ENCODE measurements around the gene AGPS. TPM values are rescaled to one million over a fixed set of nuclear protein-coding genes. Genes with fewer than 3 reads are reported as not detected.
"Not testable (repeated sequence)": the region's sequence is repeated elsewhere in the genome, so short reads cannot be mapped to it uniquely, and the experiment has no call there.

The AGPS gene
- total RNA-seq, 2 experiments from 2014 or later: 55.7 to 58.9 TPM

GRCh38 chr2:177547772-177548171 is 155.2 kb downstream of the AGPS start:
- TF ChIP-seq, protein P1, sequence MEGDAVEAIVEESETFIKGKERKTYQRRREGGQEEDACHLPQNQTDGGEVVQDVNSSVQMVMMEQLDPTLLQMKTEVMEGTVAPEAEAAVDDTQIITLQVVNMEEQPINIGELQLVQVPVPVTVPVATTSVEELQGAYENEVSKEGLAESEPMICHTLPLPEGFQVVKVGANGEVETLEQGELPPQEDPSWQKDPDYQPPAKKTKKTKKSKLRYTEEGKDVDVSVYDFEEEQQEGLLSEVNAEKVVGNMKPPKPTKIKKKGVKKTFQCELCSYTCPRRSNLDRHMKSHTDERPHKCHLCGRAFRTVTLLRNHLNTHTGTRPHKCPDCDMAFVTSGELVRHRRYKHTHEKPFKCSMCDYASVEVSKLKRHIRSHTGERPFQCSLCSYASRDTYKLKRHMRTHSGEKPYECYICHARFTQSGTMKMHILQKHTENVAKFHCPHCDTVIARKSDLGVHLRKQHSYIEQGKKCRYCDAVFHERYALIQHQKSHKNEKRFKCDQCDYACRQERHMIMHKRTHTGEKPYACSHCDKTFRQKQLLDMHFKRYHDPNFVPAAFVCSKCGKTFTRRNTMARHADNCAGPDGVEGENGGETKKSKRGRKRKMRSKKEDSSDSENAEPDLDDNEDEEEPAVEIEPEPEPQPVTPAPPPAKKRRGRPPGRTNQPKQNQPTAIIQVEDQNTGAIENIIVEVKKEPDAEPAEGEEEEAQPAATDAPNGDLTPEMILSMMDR (IDR thresholded peaks at IDR 0.05): no peak
- intact Hi-C loops (cut with micrococcal nuclease): no loop called here
- peaks cover 3% of the 10 kb centered on the region for H3K9me3 Mint-ChIP-seq
- POLR2A ChIA-PET: interaction anchor here (0.9 kb wide), 1 partner anchor 17 kb away, joined by 4 read pairs; no protein-coding TSS in a partner anchor
- no peak overlapping the region for H3K27ac Mint-ChIP-seq
- no peak for ATAC-seq
- peaks cover 7% of the 10 kb centered on the region for H3K4me1 Mint-ChIP-seq (ENCODE audit: low read depth)
- H3K4me3 Mint-ChIP-seq: no peak overlapping the region
- CTCF ChIA-PET: no interaction called here
- H3K27me3 Mint-ChIP-seq: no peaks in the 10 kb centered on the region
- H3K36me3 Mint-ChIP-seq (ENCODE audit: low read depth): peaks cover 5% of the 10 kb centered on the region
- no peak for DNase-seq

- ATAC-seq (no peak), DNase-seq (no peak)
- ChIA-PET POLR2A (interaction anchor here (0.7 kb wide), 1 partner anchor 29 kb away, joined by 4 read pairs; no protein-coding TSS in a partner anchor), CTCF (no interaction called here)
- intact Hi-C loops (cut with micrococcal nuclease): no loop called here
- Mint-ChIP-seq H3K36me3 (ENCODE audit: low read depth) (peaks cover 5% of the 10 kb centered on the region), H3K27me3 (no peaks in the 10 kb centered on the region), H3K27ac (no peak overlapping the region), H3K9me3 (peaks cover 3% of the 10 kb centered on the region), H3K4me3 (no peak overlapping the region), H3K4me1 (ENCODE audit: low read depth) (peaks cover 13% of the 10 kb centered on the region)
- TF ChIP-seq, protein P1 (IDR thresholded peaks at IDR 0.05): no peak
These were observed 156.1 kb downstream of the AGPS start for GRCh38 chr2:177548636-177549035.

DNA sequence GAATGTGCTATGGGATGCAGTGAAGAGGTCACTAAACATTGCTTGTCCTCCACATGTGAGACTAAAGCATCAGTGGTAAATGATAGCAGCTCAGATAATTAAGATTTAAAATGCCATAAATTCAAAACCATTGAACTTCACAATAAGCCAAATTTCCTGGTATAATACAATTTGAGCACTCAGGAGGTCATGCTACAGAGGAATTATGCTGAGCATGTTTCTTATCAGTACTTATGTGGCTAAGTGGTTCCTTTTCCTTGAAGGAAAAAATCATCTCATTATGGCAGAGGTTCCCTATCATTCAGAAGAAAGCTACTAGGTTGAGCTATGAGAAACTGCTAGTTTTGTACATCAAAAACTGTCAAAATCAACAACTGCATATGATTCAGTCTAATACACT is 156.6 kb downstream of the AGPS start:
- DNase-seq (no peak), ATAC-seq (no peak)
- ChIA-PET CTCF (no interaction called here), POLR2A (interaction anchor here (0.7 kb wide), 1 partner anchor 29 kb away, joined by 4 read pairs; no protein-coding TSS in a partner anchor)
- no peak overlapping the region for H3K4me3 Mint-ChIP-seq
- H3K27me3 Mint-ChIP-seq: no peaks in the 10 kb centered on the region
- no peak overlapping the region for H3K27ac Mint-ChIP-seq
- intact Hi-C loops (cut with micrococcal nuclease): no loop called here
- peaks cover 5% of the 10 kb centered on the region for H3K36me3 Mint-ChIP-seq (ENCODE audit: low read depth)
- peaks cover 3% of the 10 kb centered on the region for H3K9me3 Mint-ChIP-seq
- H3K4me1 Mint-ChIP-seq (ENCODE audit: low read depth): peaks cover 14% of the 10 kb centered on the region
- TF ChIP-seq, protein P1 (IDR thresholded peaks at IDR 0.05): no peak

- peaks cover 14% of the 10 kb centered on the region for H3K4me1 Mint-ChIP-seq (ENCODE audit: low read depth)
- CTCF ChIA-PET: interaction anchor here (1.6 to 1.8 kb wide), 2 partner anchors 171 to 215 kb away, joined by 3 to 5 read pairs; no protein-coding TSS in a partner anchor
- H3K27ac Mint-ChIP-seq: no peak overlapping the region
- ATAC-seq (no peak), DNase-seq (no peak)
- no peaks in the 10 kb centered on the region for H3K36me3 Mint-ChIP-seq (ENCODE audit: low read depth)
- intact Hi-C loops (cut with micrococcal nuclease): loop anchor here (5.0 kb wide), 1 partner anchor 72 kb away; no protein-coding TSS in a partner anchor
- TF ChIP-seq, protein P1 (IDR thresholded peaks at IDR 0.05): no peak
- no peaks in the 10 kb centered on the region for H3K9me3 Mint-ChIP-seq
- POLR2A ChIA-PET: no interaction called here
- H3K27me3 Mint-ChIP-seq: no peaks in the 10 kb centered on the region
- H3K4me3 Mint-ChIP-seq: no peak overlapping the region
These were observed 158.0 kb downstream of the AGPS start for GRCh38 chr2:177550264-177551200.

DNA sequence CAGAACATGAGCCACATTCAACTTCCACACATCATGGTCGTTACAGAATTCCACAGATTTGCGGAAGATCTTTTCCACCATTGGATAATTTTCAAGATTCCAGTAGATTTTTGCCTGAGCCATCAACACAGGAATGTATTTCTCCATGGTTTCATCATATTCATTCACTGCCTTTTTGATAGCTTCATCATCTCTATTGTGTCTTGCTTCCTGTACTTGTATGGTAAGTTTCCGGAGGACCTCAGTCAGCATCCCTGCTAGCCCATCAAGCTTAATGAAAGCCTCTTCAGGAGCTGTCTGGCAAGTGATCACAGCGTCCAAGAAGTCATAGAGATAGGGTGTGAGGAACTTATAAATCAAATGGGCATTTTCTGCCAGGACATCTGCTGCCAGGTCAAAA is 158.8 kb downstream of the AGPS start:
- H3K27me3 Mint-ChIP-seq; DNase-seq; H3K4me3 Mint-ChIP-seq; H3K9me3 Mint-ChIP-seq; ATAC-seq; H3K27ac Mint-ChIP-seq; H3K36me3 Mint-ChIP-seq (ENCODE audit: low read depth); POLR2A ChIA-PET: not testable (repeated sequence)
- intact Hi-C loops (cut with micrococcal nuclease): loop anchor here (5.0 kb wide), 1 partner anchor 71 kb away; no protein-coding TSS in a partner anchor
- CTCF ChIA-PET: interaction anchor here (1.6 to 1.8 kb wide), 2 partner anchors 170 to 216 kb away, joined by 3 to 5 read pairs; no protein-coding TSS in a partner anchor
- H3K4me1 Mint-ChIP-seq (ENCODE audit: low read depth): peaks cover 14% of the 10 kb centered on the region
